BJ (cell line): Measurements from ENCODE around the gene GABARAP. TPM values are rescaled to one million over a fixed set of nuclear protein-coding genes. Genes with fewer than 3 reads are reported as not detected.
A peak's percentile ranks its signal among the peaks of the same experiment; 100 is the strongest.

Experiments used
- CTCF ChIA-PET: fragments of 350-600 bp; formaldehyde crosslinking; extraction: SDS; loops from one replicate; lab custom pipeline; 2021; ENCODE audit warnings: antibody characterized with exemption, inconsistent platforms; lab: Yijun Ruan, JAX
- POLR2A ChIA-PET: fragments of 300-600 bp; sonication (Branson Sonifier 250); formaldehyde crosslinking; extraction: SDS; loops from one replicate; lab custom pipeline; 2021; ENCODE audit warnings: antibody characterized with exemption; lab: Charles Lee
- DNase-seq: peaks from one replicate; pipeline ENCODE4 v3.0.0-alpha.2; 2011; ENCODE audit warnings: low read depth
- H3K27me3 ChIP-seq: 2 replicates; pipeline ENCODE4 v1.6.0; 2011; ENCODE audit warnings: low read length; ENCODE audit not compliant: control insufficient read depth, insufficient read depth
- H3K36me3 ChIP-seq: 2 replicates; pipeline ENCODE4 v1.5.1; 2011; ENCODE audit warnings: low read length; ENCODE audit not compliant: control insufficient read depth, insufficient read depth
- H3K4me3 ChIP-seq: 2 replicates; pipeline ENCODE4 v1.5.1; 2011; ENCODE audit warnings: low read depth, mild to moderate bottlenecking, control low read depth, low read length
- polyA plus RNA-seq: library from polyadenylated mRNA; depleted of rRNA; stranded (reverse); fragments of >200 nt; gene quantifications from 2 replicates; pipeline ENCODE4 v1.2.3, GENCODE V29; 2011
- TF ChIP-seq, protein P1 (sequence below): IDR thresholded peaks from 2 replicates; pipeline ENCODE4 v1.5.1; 2011; ENCODE audit warnings: low read depth, mild to moderate bottlenecking, control low read depth, inconsistent platforms, low read length, moderate library complexity; ENCODE audit not compliant: insufficient read depth

Gene GABARAP
- polyA plus RNA-seq, 1 experiment, result 762 TPM

DNA sequence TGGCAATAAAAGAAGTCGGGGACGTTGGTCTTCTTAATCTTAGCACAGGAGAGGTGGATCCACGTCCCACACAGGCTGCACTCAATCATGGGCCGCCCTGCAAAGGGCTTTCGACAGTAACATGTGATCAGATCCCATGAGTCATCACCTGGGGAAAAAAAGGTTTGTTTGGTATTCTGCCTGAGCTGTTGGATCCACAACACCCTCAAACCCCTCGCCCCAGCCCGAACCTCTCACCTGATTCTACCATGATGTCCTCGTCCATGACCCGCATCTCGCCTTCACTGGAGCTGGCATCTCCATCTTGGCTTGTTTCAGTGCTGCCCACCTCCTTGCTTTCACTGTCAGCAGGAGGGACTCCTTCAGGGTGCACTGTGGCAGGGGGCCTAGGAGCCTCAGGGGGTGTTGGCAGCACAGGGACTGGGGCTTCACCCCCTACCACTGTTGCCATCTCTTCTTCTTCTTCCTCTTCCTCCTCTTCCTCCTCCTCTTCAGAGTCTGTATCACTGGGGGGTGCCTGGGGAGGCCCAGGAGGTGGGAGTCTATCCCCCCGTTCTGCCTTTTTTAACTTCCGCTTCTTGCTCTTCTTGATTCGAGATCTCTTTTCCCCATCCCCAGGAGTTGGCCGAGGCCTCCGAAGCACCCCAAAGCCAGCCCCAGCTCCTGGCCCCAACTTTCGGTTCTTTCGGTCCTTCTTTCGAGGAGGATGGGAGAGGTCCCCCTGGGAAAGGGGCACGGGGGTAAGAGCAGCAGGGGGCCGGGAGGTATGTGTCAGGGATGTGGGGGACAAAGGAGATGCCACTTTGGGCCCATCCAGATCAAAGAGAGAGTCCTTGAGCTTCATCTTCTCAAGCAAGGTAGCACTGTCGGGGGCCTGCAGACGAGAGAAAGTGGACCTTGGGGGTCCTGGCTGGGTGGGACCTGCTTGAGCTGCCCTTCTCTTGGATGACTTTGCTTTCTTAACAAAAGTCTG is 6.3 kb downstream of the GABARAP start:
- CTCF ChIA-PET, result interaction anchor here (1.1 to 2.1 kb wide), 2 partner anchors 15 to 325 kb away, joined by 4 to 6 read pairs; no protein-coding TSS in a partner anchor
- DNase-seq, result no peak

DNA sequence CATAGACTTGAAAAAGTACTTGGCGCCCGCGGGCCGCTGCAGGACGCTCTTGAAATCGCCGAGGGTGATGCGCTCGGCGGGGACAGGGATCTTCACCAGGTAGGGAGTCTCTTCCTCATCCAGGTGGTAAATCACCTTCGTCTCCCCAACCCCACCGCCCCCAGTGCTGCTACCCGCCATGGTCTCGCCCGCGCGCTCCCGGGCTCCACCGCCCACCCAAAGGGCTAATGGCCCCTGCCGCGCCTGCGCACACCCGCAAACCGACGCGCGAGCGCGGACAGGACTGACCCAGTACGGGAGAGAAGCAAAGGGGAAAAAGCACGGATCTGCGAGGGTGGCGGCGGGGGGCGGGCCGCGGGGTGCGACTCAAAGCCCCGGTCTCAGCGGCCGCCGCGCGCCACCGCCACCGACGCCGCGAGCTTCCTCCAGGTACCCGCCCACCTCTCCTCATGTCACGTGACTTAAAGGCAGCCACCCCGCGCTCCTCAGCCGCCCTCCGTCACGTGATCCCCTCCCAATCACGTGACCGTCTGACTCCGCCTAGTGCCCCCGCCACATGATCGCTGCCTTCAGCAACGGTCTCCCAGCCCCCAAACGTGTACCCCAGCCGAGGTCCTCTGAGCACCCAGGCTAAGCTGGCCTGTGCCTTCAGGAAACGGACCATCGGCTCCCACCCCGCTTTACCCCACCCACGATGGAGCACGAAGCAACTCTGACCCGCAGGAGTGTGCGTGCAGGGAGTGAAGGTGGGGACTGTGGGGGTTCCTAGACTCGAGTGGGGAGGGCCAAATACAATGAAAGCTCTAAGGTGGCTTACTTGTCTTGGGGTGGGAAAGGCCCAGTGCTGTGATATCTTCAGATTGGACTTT is 7.9 kb downstream of the GABARAP start, which contains the start of gene DVL2:
Gene DVL2, minus strand, starts transcription at position 435 of the 869 bp plus-strand sequence. Its CDS starts 255 bp downstream, at position 180.
- ChIA-PET POLR2A (interaction anchor here (0.6 kb wide), 1 partner anchor 361 kb away, joined by 3 read pairs; no protein-coding TSS in a partner anchor), CTCF (interaction anchor here (0.6 to 2.1 kb wide), 3 partner anchors 13 to 20 kb away, joined by 3 to 6 read pairs (median 3); partner anchors contain the start of gene CTDNEP1)
- H3K27me3 ChIP-seq, result no peaks in the 10 kb centered on the region
- peak; percentile 59 for DNase-seq
- TF ChIP-seq, protein P1, sequence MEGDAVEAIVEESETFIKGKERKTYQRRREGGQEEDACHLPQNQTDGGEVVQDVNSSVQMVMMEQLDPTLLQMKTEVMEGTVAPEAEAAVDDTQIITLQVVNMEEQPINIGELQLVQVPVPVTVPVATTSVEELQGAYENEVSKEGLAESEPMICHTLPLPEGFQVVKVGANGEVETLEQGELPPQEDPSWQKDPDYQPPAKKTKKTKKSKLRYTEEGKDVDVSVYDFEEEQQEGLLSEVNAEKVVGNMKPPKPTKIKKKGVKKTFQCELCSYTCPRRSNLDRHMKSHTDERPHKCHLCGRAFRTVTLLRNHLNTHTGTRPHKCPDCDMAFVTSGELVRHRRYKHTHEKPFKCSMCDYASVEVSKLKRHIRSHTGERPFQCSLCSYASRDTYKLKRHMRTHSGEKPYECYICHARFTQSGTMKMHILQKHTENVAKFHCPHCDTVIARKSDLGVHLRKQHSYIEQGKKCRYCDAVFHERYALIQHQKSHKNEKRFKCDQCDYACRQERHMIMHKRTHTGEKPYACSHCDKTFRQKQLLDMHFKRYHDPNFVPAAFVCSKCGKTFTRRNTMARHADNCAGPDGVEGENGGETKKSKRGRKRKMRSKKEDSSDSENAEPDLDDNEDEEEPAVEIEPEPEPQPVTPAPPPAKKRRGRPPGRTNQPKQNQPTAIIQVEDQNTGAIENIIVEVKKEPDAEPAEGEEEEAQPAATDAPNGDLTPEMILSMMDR, result no peak
- H3K36me3 ChIP-seq, result peaks cover 18% of the 10 kb centered on the region
- H3K4me3 ChIP-seq, result peak within 1 kb of the TSS; percentile 80

More for the DNA sequence above, 6.3 kb downstream of the GABARAP start:
- Histone ChIP-seq H3K27me3 (no peaks in the 10 kb centered on the region), H3K36me3 (peaks cover 15% of the 10 kb centered on the region), H3K4me3 (no peak overlapping the region)
- POLR2A ChIA-PET, result no interaction called here
- TF ChIP-seq, protein P1, result no peak

DNA sequence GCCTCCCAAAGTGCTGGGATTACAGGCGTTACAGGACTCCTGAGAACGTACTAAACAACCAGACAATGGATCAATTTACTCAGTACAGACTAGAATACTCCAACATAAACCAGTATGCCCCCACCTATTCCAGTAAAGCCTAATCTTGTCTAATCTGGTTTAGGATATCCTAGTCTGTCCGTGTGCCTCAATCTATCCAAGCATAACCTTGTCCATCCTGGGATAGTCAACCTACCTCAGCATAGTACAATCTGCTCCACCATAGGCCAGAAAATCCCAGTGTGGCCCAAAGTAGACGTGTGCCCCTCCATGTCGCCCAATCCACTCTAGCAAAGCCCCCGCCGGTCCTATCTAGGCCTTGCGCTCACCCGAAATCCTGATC is 8.6 kb downstream of the GABARAP start:
- CTCF ChIA-PET, result interaction anchor here (1.4 kb wide), 1 partner anchor 19 kb away, joined by 3 read pairs; no protein-coding TSS in a partner anchor
- no peak for DNase-seq
- POLR2A ChIA-PET, result no interaction called here
- Histone ChIP-seq H3K36me3 (peaks cover 23% of the 10 kb centered on the region), H3K27me3 (no peaks in the 10 kb centered on the region), H3K4me3 (peak overlapping the region; percentile 80)
- TF ChIP-seq, protein P1, result no peak

- Histone ChIP-seq H3K27me3 (no peaks in the 10 kb centered on the region), H3K36me3 (peaks cover 29% of the 10 kb centered on the region), H3K4me3 (no peak overlapping the region)
- POLR2A ChIA-PET, result interaction anchor here (0.6 kb wide), 1 partner anchor 10 kb away, joined by 4 read pairs; no protein-coding TSS in a partner anchor
- DNase-seq, result no peak
- TF ChIP-seq, protein P1, result no peak
- CTCF ChIA-PET, result interaction anchor here (0.7 kb wide), 1 partner anchor 10 kb away, joined by 3 read pairs; no protein-coding TSS in a partner anchor
Measured at GRCh38 chr17:7232114-7232513, 10.1 kb downstream of the GABARAP start.
